Measurements from ENCODE around the gene CNTN2.

Gene CNTN2

DNA sequence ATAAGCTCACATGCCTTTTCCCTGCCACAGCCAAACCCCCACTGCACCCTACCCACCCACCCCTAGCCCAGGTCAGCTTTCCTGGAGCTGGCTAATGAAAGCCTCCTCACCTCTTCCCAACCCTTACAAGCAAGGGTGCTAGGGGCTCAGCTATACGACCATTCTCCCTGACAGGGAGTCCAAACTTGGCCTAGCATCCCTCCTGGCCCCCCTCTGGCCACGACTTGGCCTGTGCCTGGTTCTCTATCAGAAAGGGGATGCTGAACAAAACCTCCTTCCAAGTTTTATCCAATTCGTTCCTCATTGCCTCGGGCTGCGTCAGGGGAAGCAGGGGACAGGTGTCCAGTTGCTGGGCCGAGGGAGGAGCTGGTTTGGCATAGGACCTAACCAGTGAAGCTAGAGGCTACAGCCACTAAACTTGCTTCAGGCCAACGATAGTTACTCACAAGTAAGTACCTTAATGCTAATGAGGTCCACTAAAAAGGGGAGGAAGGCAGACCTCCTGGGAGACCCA lies 32.7 kb downstream of the CNTN2 start:
- peak; percentile 33 for DNase-seq

GRCh38 chr1:205076245-205076761 lies 33.3 kb downstream of the CNTN2 start:
- peak; percentile 26 for DNase-seq

GRCh38 chr1:205077158-205077933 lies 34.3 kb downstream of the CNTN2 start:
- DNase-seq: peak; percentile 29

GRCh38 chr1:205077934-205078311 lies 34.9 kb downstream of the CNTN2 start:
- no peak for DNase-seq

DNA sequence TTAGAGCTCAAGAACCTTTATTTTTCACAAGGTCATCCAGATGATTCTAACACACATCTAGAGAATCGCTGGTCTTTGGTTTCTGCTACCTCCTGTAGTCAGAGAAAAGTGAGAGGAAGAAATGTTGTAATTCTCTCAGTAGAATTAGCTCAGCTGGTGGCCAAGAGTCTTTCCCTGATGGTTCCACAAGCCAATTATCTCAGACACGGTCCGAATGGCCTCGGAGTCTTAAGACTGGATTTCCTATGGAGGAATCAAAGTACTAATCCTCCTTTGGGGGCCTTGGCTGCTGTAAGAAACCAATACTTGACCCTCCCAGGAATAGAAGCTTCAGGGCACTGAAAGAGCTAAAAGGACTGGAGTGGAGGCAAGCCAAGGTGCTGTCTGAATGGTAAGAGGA lies 39.4 kb downstream of the CNTN2 start:
- peak; percentile 17 for DNase-seq

DNA sequence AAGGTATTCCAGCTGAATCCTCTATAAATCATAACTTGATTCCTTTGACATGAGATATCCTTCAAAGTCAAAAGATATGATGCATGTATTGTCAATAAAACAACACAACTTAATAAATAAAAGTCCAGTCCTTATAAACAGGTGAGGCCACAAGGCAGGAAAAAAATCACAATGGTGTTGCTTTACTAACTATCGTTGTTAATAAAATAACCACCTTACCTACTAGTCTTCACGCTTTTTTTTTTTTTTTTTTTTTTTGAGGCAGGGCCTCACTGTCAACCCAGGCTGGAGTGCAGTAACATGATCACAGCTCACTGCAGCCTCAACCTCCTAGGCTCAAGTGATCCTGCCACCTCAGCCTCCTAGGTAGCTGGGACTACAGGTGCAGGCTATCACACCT lies 41.3 kb downstream of the CNTN2 start, which contains the start of gene TMEM81:
TSS of gene TMEM81 (minus strand) at position 101 of the 400 bp plus-strand sequence. CDS start 140 bp downstream, outside the sequence.
- DNase-seq: no peak

GRCh38 chr1:205088341-205088740 lies 45.3 kb downstream of the CNTN2 start:
- DNase-seq: no peak

- DNase-seq: no peak
These were observed 48.2 kb downstream of the CNTN2 start for GRCh38 chr1:205091043-205091740.

GRCh38 chr1:205095422-205095821 lies 52.4 kb downstream of the CNTN2 start:
- no peak for DNase-seq

DNA sequence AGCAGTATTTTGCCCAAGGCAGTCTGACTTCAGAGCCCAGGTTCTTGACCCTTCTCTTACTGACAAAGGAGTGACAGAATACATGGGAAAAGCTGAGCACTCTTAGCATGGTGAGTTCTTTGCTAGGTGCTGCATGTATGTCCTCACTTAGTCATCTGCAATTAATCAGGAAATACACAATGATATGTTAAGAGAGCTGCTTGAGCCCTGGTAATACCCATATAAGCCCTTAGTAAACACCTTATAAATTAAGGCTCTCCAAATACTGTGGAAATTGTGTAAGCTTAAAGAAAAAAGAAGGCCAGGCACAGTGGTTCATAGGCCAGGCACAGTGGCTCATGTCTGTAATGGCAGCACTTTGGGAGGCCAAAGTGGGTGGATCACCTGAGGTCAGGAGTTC lies 55.2 kb downstream of the CNTN2 start:
- no peak for DNase-seq

- no peak for DNase-seq
These were observed 59.4 kb downstream of the CNTN2 start for GRCh38 chr1:205102404-205102803.

DNA sequence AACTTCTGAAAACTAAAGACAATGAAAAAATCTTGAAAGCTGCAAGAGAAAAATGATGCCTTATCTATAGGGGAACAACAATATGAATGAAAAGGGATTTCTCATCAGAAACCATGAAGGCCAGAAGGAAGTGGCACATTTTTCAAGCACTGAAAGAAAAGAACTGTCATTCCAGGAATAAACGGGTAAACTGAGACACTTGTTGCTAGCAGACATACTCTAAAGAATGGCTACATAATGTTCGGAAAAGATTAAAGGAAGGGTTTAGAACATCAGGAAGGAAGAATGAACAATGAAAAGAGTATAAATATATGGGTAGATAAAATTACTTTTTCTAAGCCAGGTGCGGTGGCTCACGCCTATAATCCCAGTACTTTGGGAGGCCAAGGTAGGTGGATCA lies 64.3 kb downstream of the CNTN2 start:
- DNase-seq: no peak

- no peak for DNase-seq
These were observed 65.5 kb downstream of the CNTN2 start for GRCh38 chr1:205108464-205108863.

DNA sequence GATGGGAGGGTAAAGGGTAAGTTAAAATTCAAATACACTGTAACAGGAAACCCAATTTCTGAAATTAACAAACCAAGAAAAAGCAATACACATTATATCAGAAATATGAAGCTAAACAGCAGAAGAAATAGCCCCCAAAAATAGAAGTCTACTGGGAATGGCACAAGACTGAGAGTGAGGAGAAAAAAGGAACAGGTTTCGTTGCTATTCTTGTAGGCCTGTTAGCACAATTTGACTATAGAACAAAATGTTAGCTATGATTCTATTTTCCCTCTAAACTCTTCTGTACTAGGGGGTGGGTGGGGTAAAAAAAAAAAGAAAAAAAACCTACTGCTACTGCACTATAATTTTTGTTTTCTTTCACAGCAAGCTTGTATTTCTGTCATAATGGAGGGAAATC lies 66.3 kb downstream of the CNTN2 start:
- no peak for DNase-seq

- no peak for DNase-seq
These were observed 66.7 kb downstream of the CNTN2 start for GRCh38 chr1:205109711-205110110.

GRCh38 chr1:205111354-205111753 lies 68.3 kb downstream of the CNTN2 start:
- DNase-seq: no peak

GRCh38 chr1:205118752-205119151 lies 75.7 kb downstream of the CNTN2 start:
- no peak for DNase-seq

DNA sequence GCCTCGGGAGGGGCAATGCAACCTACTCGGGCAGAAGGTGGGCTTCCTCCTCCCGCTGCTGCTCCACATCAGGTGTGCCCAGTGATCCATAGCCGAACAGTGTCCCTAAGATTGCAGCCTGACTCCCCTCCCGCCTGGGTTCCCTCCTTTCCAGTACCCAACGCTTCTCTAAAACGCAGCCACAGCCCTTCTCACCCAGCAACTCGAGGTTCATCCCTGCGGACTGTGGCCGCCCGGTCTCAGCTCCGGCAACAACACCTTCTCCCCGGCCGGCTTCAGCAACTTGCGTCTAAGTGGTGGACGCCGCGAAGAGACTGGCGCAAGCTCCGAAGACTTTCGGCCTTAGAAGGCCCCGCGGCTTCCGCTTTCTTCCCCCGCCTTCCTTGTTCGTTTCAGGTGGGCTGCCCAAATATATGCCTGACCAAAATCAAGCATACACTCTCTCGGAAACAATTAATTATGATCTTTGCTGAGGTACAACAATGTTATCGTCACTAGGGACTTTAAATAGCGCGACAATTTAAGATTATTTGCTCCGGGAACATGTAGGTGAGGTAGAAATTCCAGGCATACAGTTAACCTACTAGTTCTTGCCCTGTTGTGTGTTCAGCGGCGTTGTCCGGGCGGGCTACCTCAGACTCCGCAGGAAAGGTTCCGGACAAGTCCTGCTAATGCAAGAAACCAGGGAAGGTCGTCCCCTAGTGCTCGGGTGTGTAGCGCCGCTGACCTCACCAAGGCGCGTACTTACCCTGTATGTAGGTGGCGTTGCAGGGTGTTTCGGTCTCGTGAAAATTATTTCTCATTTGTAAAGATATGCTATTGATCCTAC lies 78.9 kb downstream of the CNTN2 start, which contains the start of gene RBBP5:
TSS of gene RBBP5 (minus strand) at position 319 of the 829 bp plus-strand sequence. CDS start at position 214, 105 bp downstream.
- peak; percentile 96 for DNase-seq

DNA sequence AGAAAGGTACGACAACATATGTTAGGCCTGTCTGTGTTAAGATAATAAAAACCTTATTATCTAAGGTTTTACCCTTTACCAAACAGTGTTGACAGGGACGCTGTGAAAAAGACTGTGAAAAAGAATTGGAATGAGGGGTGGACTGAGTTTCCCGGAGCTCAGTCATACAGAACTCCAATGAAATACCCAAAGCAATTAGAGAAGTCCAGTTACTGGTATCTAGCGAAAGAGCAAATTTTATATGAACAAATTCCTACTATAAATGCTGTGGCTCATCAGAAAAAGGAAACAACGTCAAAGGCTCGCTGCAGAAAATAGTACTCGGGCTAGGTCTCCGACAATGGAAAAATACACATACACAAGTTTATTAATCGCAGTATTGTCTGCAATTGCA lies 79.5 kb downstream of the CNTN2 start:
- DNase-seq: no peak

GRCh38 chr1:205124726-205125125 lies 81.7 kb downstream of the CNTN2 start:
- no peak for DNase-seq

DNA sequence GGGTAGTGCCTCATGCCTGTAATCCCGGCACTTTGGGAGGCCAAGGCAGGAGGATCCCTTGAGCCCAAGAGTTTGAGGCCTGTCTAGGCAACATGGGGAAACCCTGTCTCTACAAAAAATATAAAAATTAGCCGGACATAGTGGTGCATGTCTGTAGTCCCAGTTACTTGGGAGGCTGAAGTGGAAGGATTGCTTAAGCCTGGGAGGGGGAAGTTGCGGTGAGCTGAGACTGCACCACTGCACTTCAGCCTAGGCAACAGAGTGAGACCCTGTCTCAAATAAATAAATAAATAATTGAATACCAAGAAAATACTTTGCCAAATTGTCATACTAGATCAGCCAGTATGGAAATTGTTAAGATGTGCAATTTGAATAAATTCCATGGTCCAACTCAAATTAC lies 84.6 kb downstream of the CNTN2 start:
- DNase-seq: no peak
